DMS53 treated with DMSO at 0.1 percent for 48 hours (cell line): ENCODE results near the gene CES2.
"Not testable (repeated sequence)": the region's sequence is repeated elsewhere in the genome, so short reads cannot be mapped to it uniquely, and the experiment has no call there.

ENCODE experiments used
- DNase-seq: peaks from one replicate; lab custom pipeline; 2025; ENCODE audit not compliant: unreplicated experiment; lab: John Stamatoyannopoulos, UW

CES2 gene

GRCh38 chr16:66935314-66936011 is at the start of gene CES2:
CES2 (plus strand) TSS chr16:66935516; CDS start chr16:66935636, 120 bp downstream.
- no peak for DNase-seq

- no peak for DNase-seq
Observed at GRCh38 chr16:66886321-66886720, 49.0 kb upstream of the CES2 start.

GRCh38 chr16:66886914-66887313 is 48.4 kb upstream of the CES2 start:
- no peak for DNase-seq

- no peak for DNase-seq
Observed at GRCh38 chr16:66888647-66889615, 46.4 kb upstream of the CES2 start.

- DNase-seq = no peak
Observed at GRCh38 chr16:66889622-66890021, 45.7 kb upstream of the CES2 start.

- DNase-seq = no peak
Observed at GRCh38 chr16:66890799-66891198, 44.5 kb upstream of the CES2 start.

- no peak for DNase-seq
Observed at GRCh38 chr16:66891360-66891759, 44.0 kb upstream of the CES2 start.

- no peak for DNase-seq
Observed at GRCh38 chr16:66891797-66892196, 43.5 kb upstream of the CES2 start.

- DNase-seq = no peak
Observed at GRCh38 chr16:66894055-66894454, 41.3 kb upstream of the CES2 start.

- DNase-seq = peak; percentile 35
Observed at GRCh38 chr16:66894948-66895688, 40.2 kb upstream of the CES2 start.

GRCh38 chr16:66895689-66895979 is 39.7 kb upstream of the CES2 start:
- no peak for DNase-seq

- no peak for DNase-seq
Observed at GRCh38 chr16:66895999-66896398, 39.3 kb upstream of the CES2 start.

GRCh38 chr16:66896682-66897081 is 38.6 kb upstream of the CES2 start:
- DNase-seq = not testable (repeated sequence)

- no peak for DNase-seq
Observed at GRCh38 chr16:66898207-66898606, 37.1 kb upstream of the CES2 start.

GRCh38 chr16:66898933-66899309 is 36.4 kb upstream of the CES2 start:
- DNase-seq = no peak

GRCh38 chr16:66899310-66899944 is 35.9 kb upstream of the CES2 start:
- DNase-seq = peak; percentile 16

- peak; percentile 17 for DNase-seq
Observed at GRCh38 chr16:66899945-66900710, 35.2 kb upstream of the CES2 start.

- no peak for DNase-seq
Observed at GRCh38 chr16:66900721-66901441, 34.4 kb upstream of the CES2 start.

GRCh38 chr16:66901626-66902025 is 33.7 kb upstream of the CES2 start:
- DNase-seq = no peak
